ENCODE results near the gene DKK2.
A peak's percentile ranks its signal among the peaks of the same experiment; 100 is the strongest.

Gene DKK2

GRCh38 chr4:107035819-107036583, at the start of gene DKK2:
DKK2 (minus strand) TSS chr4:107036313; CDS start chr4:107035591, 722 bp downstream.
- Histone ChIP-seq H3K27ac (no peak within 1 kb of the TSS), H3K36me3 (no peaks in the 10 kb centered on the region), H3K9me3 (no peaks in the 10 kb centered on the region), H3K4me3 (ENCODE audit: low read depth in 1 of 2, low read length in 1 of 2) (peak within 1 kb of the TSS in 1 of 2 experiments; percentile 36), H3K27me3 (peaks cover 75% of the 10 kb centered on the region), H3K4me1 (ENCODE audit: control insufficient read depth in 1 of 2, insufficient read depth in 1 of 2, low read depth in 1 of 2, low read length in 1 of 2) (peaks cover 0 to 16% of the 10 kb centered on the region in 2 experiments)
- no peak for TF ChIP-seq CTCF (IDR thresholded peaks at IDR 0.05)

- Histone ChIP-seq H3K27me3 (no peaks in the 10 kb centered on the region), H3K4me3 (ENCODE audit: low read depth in 1 of 2, low read length in 1 of 2) (no peak overlapping the region), H3K36me3 (no peaks in the 10 kb centered on the region), H3K9me3 (no peaks in the 10 kb centered on the region), H3K4me1 (ENCODE audit: control insufficient read depth in 1 of 2, insufficient read depth in 1 of 2, low read depth in 1 of 2, low read length in 1 of 2) (no peaks in the 10 kb centered on the region), H3K27ac (no peak overlapping the region)
- no peak for TF ChIP-seq CTCF (IDR thresholded peaks at IDR 0.05)
These were observed 41.1 kb upstream of the DKK2 start for GRCh38 chr4:107077192-107077591.

- no peaks in the 10 kb centered on the region for H3K36me3 ChIP-seq
- no peaks in the 10 kb centered on the region for H3K9me3 ChIP-seq
- no peaks in the 10 kb centered on the region for H3K4me1 ChIP-seq (ENCODE audit: control insufficient read depth in 1 of 2, insufficient read depth in 1 of 2, low read depth in 1 of 2, low read length in 1 of 2)
- no peak overlapping the region for H3K4me3 ChIP-seq (ENCODE audit: low read depth in 1 of 2, low read length in 1 of 2)
- no peaks in the 10 kb centered on the region for H3K27me3 ChIP-seq
- no peak for TF ChIP-seq CTCF (IDR thresholded peaks at IDR 0.05)
- H3K27ac ChIP-seq, result no peak overlapping the region
These were observed 37.0 kb upstream of the DKK2 start for GRCh38 chr4:107072836-107073736.

GRCh38 chr4:107071108-107071507, 35.0 kb upstream of the DKK2 start:
- no peak overlapping the region for H3K27ac ChIP-seq
- H3K9me3 ChIP-seq, result no peaks in the 10 kb centered on the region
- no peaks in the 10 kb centered on the region for H3K27me3 ChIP-seq
- H3K4me1 ChIP-seq (ENCODE audit: control insufficient read depth in 1 of 2, insufficient read depth in 1 of 2, low read depth in 1 of 2, low read length in 1 of 2), result no peaks in the 10 kb centered on the region
- no peaks in the 10 kb centered on the region for H3K36me3 ChIP-seq
- TF ChIP-seq CTCF (IDR thresholded peaks at IDR 0.05), result no peak
- H3K4me3 ChIP-seq (ENCODE audit: low read depth in 1 of 2, low read length in 1 of 2), result no peak overlapping the region

GRCh38 chr4:107069049-107069448, 32.9 kb upstream of the DKK2 start:
- Histone ChIP-seq H3K4me1 (ENCODE audit: control insufficient read depth in 1 of 2, insufficient read depth in 1 of 2, low read depth in 1 of 2, low read length in 1 of 2) (no peaks in the 10 kb centered on the region), H3K4me3 (ENCODE audit: low read depth in 1 of 2, low read length in 1 of 2) (no peak overlapping the region), H3K36me3 (no peaks in the 10 kb centered on the region), H3K27me3 (no peaks in the 10 kb centered on the region), H3K9me3 (no peaks in the 10 kb centered on the region), H3K27ac (no peak overlapping the region)
- no peak for TF ChIP-seq CTCF (IDR thresholded peaks at IDR 0.05)

All from neutrophil (primary cell).